ENCODE results near the gene NUAK1.

The NUAK1 gene

DNA sequence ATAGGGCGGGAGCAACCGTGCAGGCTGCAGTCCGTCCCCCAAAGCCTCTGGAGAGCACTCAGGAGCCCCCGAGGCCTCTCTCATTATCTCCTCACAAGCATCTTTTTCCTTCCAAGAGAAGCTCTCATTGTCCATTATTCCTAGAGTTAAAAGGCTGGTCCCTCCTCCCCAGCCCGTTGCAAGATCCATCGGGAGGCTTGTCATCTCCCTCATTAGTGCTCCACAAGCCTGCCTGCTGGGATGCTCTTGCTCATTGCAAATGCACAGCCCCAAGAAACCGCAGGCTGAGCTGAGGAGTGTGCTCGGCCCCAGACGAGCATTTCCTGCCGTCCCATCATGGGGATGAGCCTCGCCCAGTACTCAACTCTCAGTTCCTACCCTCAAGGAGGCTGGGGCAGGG lies 23.3 kb downstream of the NUAK1 start:
- no peak for ATAC-seq
- TF ChIP-seq RARB (CRISPR knock-in tag; IDR thresholded peaks at IDR 0.05) (no peak), ZFP30 (CRISPR knock-in tag; IDR thresholded peaks at IDR 0.05) (no peak), PPARA (CRISPR knock-in tag; IDR thresholded peaks at IDR 0.05; ENCODE audit: borderline replicate concordance) (no peak), OSR1 (CRISPR knock-in tag; IDR thresholded peaks at IDR 0.05) (no peak), ESRRG (CRISPR knock-in tag; IDR thresholded peaks at IDR 0.05) (no peak), ARNTL (CRISPR knock-in tag; IDR thresholded peaks at IDR 0.05; ENCODE audit: borderline replicate concordance, low read depth) (no peak), GLIS3 (CRISPR knock-in tag; IDR thresholded peaks at IDR 0.05) (no peak), TOX (CRISPR knock-in tag; IDR thresholded peaks at IDR 0.05; ENCODE audit: borderline replicate concordance) (no peak), ZFP3 (CRISPR knock-in tag; IDR thresholded peaks at IDR 0.05) (no peak), BACH2 (CRISPR knock-in tag; IDR thresholded peaks at IDR 0.05; ENCODE audit: borderline replicate concordance) (no peak), ZNF565 (CRISPR knock-in tag; conservative IDR thresholded peaks at IDR 0.05; ENCODE audit: low read depth) (no peak), SNAI2 (CRISPR knock-in tag; IDR thresholded peaks at IDR 0.05) (no peak), ZNF70 (CRISPR knock-in tag; IDR thresholded peaks at IDR 0.05) (no peak), CSDC2 (CRISPR knock-in tag; IDR thresholded peaks at IDR 0.05) (no peak)
- TF ChIP-seq, protein P1, sequence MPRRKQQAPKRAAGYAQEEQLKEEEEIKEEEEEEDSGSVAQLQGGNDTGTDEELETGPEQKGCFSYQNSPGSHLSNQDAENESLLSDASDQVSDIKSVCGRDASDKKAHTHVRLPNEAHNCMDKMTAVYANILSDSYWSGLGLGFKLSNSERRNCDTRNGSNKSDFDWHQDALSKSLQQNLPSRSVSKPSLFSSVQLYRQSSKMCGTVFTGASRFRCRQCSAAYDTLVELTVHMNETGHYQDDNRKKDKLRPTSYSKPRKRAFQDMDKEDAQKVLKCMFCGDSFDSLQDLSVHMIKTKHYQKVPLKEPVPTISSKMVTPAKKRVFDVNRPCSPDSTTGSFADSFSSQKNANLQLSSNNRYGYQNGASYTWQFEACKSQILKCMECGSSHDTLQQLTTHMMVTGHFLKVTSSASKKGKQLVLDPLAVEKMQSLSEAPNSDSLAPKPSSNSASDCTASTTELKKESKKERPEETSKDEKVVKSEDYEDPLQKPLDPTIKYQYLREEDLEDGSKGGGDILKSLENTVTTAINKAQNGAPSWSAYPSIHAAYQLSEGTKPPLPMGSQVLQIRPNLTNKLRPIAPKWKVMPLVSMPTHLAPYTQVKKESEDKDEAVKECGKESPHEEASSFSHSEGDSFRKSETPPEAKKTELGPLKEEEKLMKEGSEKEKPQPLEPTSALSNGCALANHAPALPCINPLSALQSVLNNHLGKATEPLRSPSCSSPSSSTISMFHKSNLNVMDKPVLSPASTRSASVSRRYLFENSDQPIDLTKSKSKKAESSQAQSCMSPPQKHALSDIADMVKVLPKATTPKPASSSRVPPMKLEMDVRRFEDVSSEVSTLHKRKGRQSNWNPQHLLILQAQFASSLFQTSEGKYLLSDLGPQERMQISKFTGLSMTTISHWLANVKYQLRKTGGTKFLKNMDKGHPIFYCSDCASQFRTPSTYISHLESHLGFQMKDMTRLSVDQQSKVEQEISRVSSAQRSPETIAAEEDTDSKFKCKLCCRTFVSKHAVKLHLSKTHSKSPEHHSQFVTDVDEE (CRISPR knock-in tag; IDR thresholded peaks at IDR 0.05), result no peak
- TF ChIP-seq, protein P2, sequence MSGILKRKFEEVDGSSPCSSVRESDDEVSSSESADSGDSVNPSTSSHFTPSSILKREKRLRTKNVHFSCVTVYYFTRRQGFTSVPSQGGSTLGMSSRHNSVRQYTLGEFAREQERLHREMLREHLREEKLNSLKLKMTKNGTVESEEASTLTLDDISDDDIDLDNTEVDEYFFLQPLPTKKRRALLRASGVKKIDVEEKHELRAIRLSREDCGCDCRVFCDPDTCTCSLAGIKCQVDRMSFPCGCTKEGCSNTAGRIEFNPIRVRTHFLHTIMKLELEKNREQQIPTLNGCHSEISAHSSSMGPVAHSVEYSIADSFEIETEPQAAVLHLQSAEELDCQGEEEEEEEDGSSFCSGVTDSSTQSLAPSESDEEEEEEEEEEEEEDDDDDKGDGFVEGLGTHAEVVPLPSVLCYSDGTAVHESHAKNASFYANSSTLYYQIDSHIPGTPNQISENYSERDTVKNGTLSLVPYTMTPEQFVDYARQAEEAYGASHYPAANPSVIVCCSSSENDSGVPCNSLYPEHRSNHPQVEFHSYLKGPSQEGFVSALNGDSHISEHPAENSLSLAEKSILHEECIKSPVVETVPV (CRISPR knock-in tag; IDR thresholded peaks at IDR 0.05), result no peak
- TF ChIP-seq, protein P3, sequence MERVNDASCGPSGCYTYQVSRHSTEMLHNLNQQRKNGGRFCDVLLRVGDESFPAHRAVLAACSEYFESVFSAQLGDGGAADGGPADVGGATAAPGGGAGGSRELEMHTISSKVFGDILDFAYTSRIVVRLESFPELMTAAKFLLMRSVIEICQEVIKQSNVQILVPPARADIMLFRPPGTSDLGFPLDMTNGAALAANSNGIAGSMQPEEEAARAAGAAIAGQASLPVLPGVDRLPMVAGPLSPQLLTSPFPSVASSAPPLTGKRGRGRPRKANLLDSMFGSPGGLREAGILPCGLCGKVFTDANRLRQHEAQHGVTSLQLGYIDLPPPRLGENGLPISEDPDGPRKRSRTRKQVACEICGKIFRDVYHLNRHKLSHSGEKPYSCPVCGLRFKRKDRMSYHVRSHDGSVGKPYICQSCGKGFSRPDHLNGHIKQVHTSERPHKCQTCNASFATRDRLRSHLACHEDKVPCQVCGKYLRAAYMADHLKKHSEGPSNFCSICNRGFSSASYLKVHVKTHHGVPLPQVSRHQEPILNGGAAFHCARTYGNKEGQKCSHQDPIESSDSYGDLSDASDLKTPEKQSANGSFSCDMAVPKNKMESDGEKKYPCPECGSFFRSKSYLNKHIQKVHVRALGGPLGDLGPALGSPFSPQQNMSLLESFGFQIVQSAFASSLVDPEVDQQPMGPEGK (CRISPR knock-in tag; IDR thresholded peaks at IDR 0.05; ENCODE audit: borderline replicate concordance), result no peak
- TF ChIP-seq, protein P4, sequence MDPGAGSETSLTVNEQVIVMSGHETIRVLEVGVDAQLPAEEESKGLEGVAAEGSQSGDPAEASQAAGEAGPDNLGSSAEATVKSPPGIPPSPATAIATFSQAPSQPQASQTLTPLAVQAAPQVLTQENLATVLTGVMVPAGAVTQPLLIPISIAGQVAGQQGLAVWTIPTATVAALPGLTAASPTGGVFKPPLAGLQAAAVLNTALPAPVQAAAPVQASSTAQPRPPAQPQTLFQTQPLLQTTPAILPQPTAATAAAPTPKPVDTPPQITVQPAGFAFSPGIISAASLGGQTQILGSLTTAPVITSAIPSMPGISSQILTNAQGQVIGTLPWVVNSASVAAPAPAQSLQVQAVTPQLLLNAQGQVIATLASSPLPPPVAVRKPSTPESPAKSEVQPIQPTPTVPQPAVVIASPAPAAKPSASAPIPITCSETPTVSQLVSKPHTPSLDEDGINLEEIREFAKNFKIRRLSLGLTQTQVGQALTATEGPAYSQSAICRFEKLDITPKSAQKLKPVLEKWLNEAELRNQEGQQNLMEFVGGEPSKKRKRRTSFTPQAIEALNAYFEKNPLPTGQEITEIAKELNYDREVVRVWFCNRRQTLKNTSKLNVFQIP (CRISPR knock-in tag; IDR thresholded peaks at IDR 0.05; ENCODE audit: borderline replicate concordance, low read depth), result no peak
- TF ChIP-seq, protein P5, sequence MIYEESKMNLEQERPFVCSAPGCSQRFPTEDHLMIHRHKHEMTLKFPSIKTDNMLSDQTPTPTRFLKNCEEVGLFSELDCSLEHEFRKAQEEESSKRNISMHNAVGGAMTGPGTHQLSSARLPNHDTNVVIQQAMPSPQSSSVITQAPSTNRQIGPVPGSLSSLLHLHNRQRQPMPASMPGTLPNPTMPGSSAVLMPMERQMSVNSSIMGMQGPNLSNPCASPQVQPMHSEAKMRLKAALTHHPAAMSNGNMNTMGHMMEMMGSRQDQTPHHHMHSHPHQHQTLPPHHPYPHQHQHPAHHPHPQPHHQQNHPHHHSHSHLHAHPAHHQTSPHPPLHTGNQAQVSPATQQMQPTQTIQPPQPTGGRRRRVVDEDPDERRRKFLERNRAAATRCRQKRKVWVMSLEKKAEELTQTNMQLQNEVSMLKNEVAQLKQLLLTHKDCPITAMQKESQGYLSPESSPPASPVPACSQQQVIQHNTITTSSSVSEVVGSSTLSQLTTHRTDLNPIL (CRISPR knock-in tag; IDR thresholded peaks at IDR 0.05; ENCODE audit: low read depth), result no peak

DNA sequence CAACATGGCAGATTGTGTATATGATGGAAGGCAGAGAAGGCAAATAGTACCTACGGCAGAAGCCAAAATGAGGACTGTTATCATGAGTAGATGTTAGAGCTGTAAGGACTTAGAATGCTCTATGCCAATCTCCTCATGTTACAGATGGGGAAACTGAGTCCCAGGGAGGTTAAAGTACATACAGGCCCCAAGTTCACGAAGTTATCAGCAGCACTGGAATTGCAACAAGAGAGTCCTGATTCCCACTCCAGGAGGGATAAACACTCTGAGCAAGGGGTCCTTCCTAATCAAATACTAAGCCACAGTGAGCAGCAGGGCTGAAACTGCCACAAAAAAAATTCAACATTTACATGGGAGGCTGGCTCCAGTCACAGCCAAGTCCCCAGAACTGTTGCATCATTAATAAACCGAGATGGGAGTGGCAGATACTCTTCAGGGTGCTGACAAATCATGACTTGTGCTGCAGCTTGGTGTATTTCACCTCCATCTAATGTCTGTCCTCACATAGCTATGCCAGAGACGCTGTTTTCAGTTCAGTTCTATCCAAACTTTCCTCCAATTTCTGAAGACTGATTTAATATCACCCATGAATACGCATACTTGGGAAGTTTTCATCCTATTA lies 24.2 kb downstream of the NUAK1 start:
- TF ChIP-seq ZC3H10 (CRISPR knock-in tag; IDR thresholded peaks at IDR 0.05), result no peak
- TF ChIP-seq, protein P5 (CRISPR knock-in tag; IDR thresholded peaks at IDR 0.05; ENCODE audit: low read depth), result no peak
- TF ChIP-seq BACH2 (CRISPR knock-in tag; IDR thresholded peaks at IDR 0.05; ENCODE audit: borderline replicate concordance), result no peak
- TF ChIP-seq ZNF8 (CRISPR knock-in tag; IDR thresholded peaks at IDR 0.05), result no peak
- TF ChIP-seq OSR1 (CRISPR knock-in tag; IDR thresholded peaks at IDR 0.05), result no peak
- TF ChIP-seq, protein P3 (CRISPR knock-in tag; IDR thresholded peaks at IDR 0.05; ENCODE audit: borderline replicate concordance), result no peak
- no peak for TF ChIP-seq TOX (CRISPR knock-in tag; IDR thresholded peaks at IDR 0.05; ENCODE audit: borderline replicate concordance)
- TF ChIP-seq TCF4 (CRISPR knock-in tag; IDR thresholded peaks at IDR 0.05; ENCODE audit: borderline replicate concordance), result no peak
- ATAC-seq, result no peak

Measured in SK-N-SH treated with all-trans-retinoic acid at 6 μM for 48 hours (cell line).